IMR-90 (cell line): ENCODE results near the gene MED17.

ENCODE experiments used
- CEBPB ChIP-seq: IDR thresholded peaks from 2 replicates; pipeline ENCODE4 v1.6.1; 2012; ENCODE audit warnings: low read depth, low read length, improper control_type of control experiment
- CHD1 ChIP-seq: IDR thresholded peaks from 2 replicates; pipeline ENCODE4 v1.6.1; 2012; ENCODE audit warnings: low read depth, low read length, improper control_type of control experiment
- CTCF ChIP-seq: conservative IDR thresholded peaks from 2 replicates; pipeline ENCODE4 v1.5.1; 2012; ENCODE audit warnings: mild to moderate bottlenecking, low read depth, low read length, improper control_type of control experiment
- ELK1 ChIP-seq: fragments of 150-350 bp; IDR thresholded peaks from 2 replicates; pipeline ENCODE4 v1.6.1; 2016; ENCODE audit warnings: low read depth, mild to moderate bottlenecking, low read length, moderate library complexity, borderline replicate concordance
- MAZ ChIP-seq: IDR thresholded peaks from 2 replicates; pipeline ENCODE4 v1.6.1; 2012; ENCODE audit warnings: low read depth, mild to moderate bottlenecking, low read length, improper control_type of control experiment, moderate library complexity, borderline replicate concordance
- MXI1 ChIP-seq: IDR thresholded peaks from 2 replicates; pipeline ENCODE4 v1.6.1; 2012; ENCODE audit warnings: low read depth, mild to moderate bottlenecking, low read length, moderate library complexity, borderline replicate concordance
- NFE2L2 ChIP-seq: fragments of 150-350 bp; IDR thresholded peaks from 2 replicates; pipeline ENCODE4 v1.6.1; 2016; ENCODE audit warnings: low read depth, mild to moderate bottlenecking, low read length
- POLR2A ChIP-seq: IDR thresholded peaks from 2 replicates; pipeline ENCODE4 v1.6.1; 2012; ENCODE audit warnings: mild to moderate bottlenecking, low read depth, low read length
- RAD21 ChIP-seq: IDR thresholded peaks from 2 replicates; pipeline ENCODE4 v1.6.1; 2012; ENCODE audit warnings: low read length, improper control_type of control experiment
- RCOR1 ChIP-seq: IDR thresholded peaks from 2 replicates; pipeline ENCODE4 v1.6.1; 2012; ENCODE audit warnings: mild to moderate bottlenecking, low read length, improper control_type of control experiment; ENCODE audit not compliant: insufficient replicate concordance
- RFX5 ChIP-seq: IDR thresholded peaks from 2 replicates; pipeline ENCODE4 v1.8.0; 2012; ENCODE audit warnings: low read depth, mild to moderate bottlenecking, low read length, moderate library complexity
- SMC3 ChIP-seq: fragments of 150-350 bp; IDR thresholded peaks from 2 replicates; pipeline ENCODE4 v1.6.1; 2016; ENCODE audit warnings: low read depth, mild to moderate bottlenecking, antibody characterized with exemption, low read length, moderate library complexity
- USF2 ChIP-seq: fragments of 150-350 bp; IDR thresholded peaks from 2 replicates; pipeline ENCODE4 v1.6.1; 2017; ENCODE audit warnings: mild to moderate bottlenecking, antibody characterized with exemption, low read length, low read depth

GRCh38 chr11:93804879-93805278 is 20.8 kb downstream of the MED17 start:
- TF ChIP-seq SMC3 (no peak), CTCF (no peak), POLR2A (no peak), CHD1 (no peak), RFX5 (no peak), ELK1 (no peak), RAD21 (no peak), NFE2L2 (no peak), MXI1 (no peak), USF2 (no peak), CEBPB (no peak), RCOR1 (no peak), MAZ (no peak)
